NB4 (cell line): ENCODE results near the gene FIBCD1.

Experiments used
- DNase-seq: peaks from one replicate; pipeline ENCODE4 v3.0.0; 2010; ENCODE audit warnings: low read depth
- H3K4me3 ChIP-seq: one replicate; pipeline ENCODE4 v1.5.1; 2011; ENCODE audit warnings: mild to moderate bottlenecking, low read depth, low read length, moderate library complexity
- CTCF ChIP-seq: IDR thresholded peaks from one replicate; pipeline ENCODE4 v1.5.1; 2012; ENCODE audit warnings: low read depth, low read length
- MAX ChIP-seq: IDR thresholded peaks from 2 replicates; pipeline ENCODE4 v1.6.1; 2011; ENCODE audit warnings: low read depth, low read length
- MYC ChIP-seq: IDR thresholded peaks from 2 replicates; pipeline ENCODE4 v1.6.1; 2011; ENCODE audit warnings: low read depth, low read length
- POLR2A ChIP-seq: IDR thresholded peaks from 2 replicates; pipeline ENCODE4 v1.6.1; 2011; ENCODE audit warnings: mild to moderate bottlenecking; ENCODE audit not compliant: insufficient read length; ENCODE audit errors: extremely low read depth

The FIBCD1 gene

GRCh38 chr9:130877300-130877699 lies 61.7 kb downstream of the FIBCD1 start:
- H3K4me3 ChIP-seq = no peak overlapping the region
- no peak for TF ChIP-seq CTCF
- no peak for DNase-seq

- TF ChIP-seq CTCF (no peak), MAX (no peak), MYC (no peak), POLR2A (no peak)
- H3K4me3 ChIP-seq = no peak overlapping the region
- DNase-seq = no peak
Observed at GRCh38 chr9:130874783-130875182, 64.3 kb downstream of the FIBCD1 start.

- DNase-seq = no peak
- no peak overlapping the region for H3K4me3 ChIP-seq
- TF ChIP-seq POLR2A (no peak), MYC (no peak), MAX (no peak), CTCF (no peak)
Observed at GRCh38 chr9:130873966-130874365, 65.1 kb downstream of the FIBCD1 start.

- H3K4me3 ChIP-seq = no peak overlapping the region
- TF ChIP-seq CTCF = no peak
- DNase-seq = no peak
Observed at GRCh38 chr9:130872912-130873503, 66.0 kb downstream of the FIBCD1 start.

GRCh38 chr9:130872508-130872907 lies 66.5 kb downstream of the FIBCD1 start:
- no peak for TF ChIP-seq CTCF
- TF ChIP-seq POLR2A = no peak
- no peak for TF ChIP-seq MYC
- TF ChIP-seq MAX = no peak
- no peak overlapping the region for H3K4me3 ChIP-seq
- no peak for DNase-seq

- DNase-seq = no peak
- TF ChIP-seq MYC (no peak), CTCF (no peak), POLR2A (no peak), MAX (no peak)
Observed at GRCh38 chr9:130872093-130872492, 67.0 kb downstream of the FIBCD1 start.

More at GRCh38 chr9:130872093-130872492, 67.0 kb downstream of the FIBCD1 start:
- H3K4me3 ChIP-seq = no peak overlapping the region
